ENCODE data around the gene ADCY6.
"Not testable (repeated sequence)": the region's sequence is repeated elsewhere in the genome, so short reads cannot be mapped to it uniquely, and the experiment has no call there.

The ADCY6 gene

GRCh38 chr12:48750215-48750614, 38.7 kb downstream of the ADCY6 start:
- DNase-seq: no peak

DNA sequence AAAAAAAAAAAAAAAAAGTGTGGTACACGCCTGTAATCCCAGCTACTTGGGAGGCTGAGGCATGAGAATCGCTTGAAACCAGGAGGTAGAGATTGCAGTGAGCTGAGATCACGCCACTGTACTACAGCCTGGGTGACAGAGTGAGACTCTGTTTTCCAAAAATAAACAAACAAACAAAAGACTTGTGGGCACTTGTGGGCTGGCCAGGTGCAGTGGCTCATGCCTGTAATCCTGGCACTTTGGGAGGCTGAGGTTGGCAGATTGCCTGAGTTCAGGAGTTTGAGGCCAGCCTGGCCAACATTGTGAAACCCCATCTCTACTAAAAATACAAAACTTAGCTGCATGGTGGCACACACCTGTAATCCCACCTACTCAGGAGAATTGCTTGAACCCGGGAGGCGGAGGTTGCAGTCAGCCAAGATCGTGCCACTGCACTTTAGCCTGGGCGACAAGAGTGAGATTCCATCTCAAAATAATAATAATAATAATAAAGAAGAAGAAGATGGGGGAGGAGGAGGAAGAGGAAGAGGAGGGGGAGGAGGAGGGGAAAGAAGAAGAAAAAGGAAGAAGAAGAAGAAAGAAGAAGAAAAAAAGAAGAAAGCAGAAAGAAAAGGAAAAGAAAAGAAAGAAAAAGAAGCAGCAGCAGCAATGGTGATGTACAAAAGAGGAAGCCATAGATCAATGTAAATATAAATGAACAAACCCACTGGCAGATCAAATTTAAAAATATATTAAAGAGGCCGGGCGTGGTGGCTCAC, 44.5 kb downstream of the ADCY6 start:
- DNase-seq: no peak

- DNase-seq: no peak
These were observed 49.1 kb downstream of the ADCY6 start for GRCh38 chr12:48739618-48740269.

GRCh38 chr12:48736456-48736855, 52.4 kb downstream of the ADCY6 start:
- DNase-seq: no peak

DNA sequence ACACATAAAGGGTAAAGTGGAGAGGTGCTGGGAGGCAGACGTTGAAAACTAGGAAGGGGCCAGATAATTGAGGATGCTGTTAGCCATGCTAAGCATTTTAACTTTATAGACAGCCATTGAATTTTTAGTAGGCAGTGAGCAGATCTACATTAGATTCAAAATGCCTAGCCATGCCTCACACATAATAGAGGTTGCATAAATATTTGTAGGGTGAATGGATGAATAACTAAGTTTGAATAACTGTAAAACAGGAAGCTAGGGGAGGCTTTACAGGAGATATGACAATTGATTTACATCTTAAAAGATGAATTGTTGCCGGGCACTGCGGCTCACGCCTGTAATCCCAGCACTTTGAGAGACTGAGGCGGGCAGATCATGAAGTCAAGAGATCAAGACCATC, 60.1 kb downstream of the ADCY6 start:
- no peak for DNase-seq

DNA sequence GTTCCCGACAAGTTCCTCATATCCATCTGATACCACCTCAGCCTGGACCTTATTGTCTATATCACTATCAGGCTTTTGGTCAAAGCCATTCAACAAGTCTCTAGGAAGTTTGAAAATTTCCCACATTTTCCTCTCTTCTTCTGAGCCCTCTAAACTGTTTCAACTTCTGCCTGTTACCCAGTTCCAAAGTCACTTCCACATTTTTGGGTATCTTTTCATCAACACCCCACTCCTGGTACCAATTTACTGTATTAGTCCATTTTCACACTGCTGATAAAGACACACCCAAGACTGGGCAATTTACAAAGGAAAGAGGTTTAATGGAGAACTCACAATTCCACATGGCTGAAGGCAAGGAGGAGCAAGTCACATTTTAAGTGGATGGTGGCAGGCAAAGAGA, 68.2 kb downstream of the ADCY6 start:
- not testable (repeated sequence) for DNase-seq

- not testable (repeated sequence) for DNase-seq
These were observed 68.7 kb downstream of the ADCY6 start for GRCh38 chr12:48720171-48720570.

DNA sequence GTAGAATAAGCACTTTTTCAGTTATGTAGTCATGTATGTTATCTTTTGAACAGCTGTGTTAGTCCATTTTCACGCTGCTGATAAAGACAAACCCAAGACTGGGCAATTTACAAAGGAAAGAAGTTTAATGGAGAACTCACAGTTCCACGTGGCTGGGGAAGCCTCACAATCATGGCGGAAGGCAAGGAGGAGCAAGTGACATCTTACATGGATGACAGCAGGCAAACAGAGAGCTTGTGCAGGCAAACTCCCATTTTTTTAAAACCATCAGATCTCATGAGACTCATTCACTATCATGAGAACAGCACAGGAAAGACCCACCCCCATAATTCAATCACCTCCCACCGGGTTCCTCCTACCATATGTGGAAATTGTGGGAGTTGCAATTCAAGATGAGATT, 69.9 kb downstream of the ADCY6 start:
- not testable (repeated sequence) for DNase-seq

GRCh38 chr12:48717252-48717695, 71.6 kb downstream of the ADCY6 start:
- DNase-seq: no peak

DNA sequence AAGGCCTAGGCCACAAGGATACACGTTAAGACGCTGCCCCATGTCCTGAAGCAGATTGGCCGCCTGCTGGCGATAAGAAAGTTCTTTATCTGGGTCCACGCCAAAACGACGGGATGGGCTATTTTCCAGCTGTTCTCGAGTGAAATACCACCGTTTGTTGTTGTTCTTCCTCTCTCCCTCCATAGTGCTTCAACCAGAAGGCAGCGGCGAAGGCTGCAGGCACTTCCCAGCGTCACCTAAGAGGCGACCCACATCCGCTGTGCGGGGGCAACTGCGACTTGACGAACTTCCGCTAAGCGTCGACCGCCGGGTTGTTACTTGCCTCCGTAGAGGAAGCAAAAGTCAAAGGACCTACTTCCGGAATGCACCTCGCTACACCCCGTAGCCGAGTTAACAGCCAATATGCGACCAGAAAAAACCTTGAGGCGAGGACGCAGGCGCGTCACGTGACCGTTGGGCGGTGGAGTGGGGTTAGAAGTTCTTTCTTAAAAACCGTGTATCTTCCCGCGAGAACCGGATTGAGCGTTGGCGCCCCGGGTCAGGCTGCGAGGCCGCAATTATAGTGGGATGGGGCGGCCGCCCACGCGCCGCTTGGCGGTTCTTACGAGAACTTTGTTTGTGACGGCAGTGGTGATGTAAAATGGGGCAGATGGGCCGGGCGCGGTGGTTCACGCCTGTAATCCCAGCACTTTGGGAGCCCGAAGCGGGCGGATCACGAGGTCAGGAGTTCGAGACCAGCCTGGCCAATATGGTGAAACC, 72.2 kb downstream of the ADCY6 start, which contains the start of gene CCNT1:
Gene CCNT1 (minus strand): TSS at position 215 of the 759 bp plus-strand sequence. CDS start 32 bp downstream, at position 183.
- peak; percentile 99 for DNase-seq
